22Rv1 (cell line): ENCODE data around the gene FHIT.

ENCODE experiments used
- CTCF ChIP-seq: fragments of 450-650 bp; IDR thresholded peaks from 2 replicates; pipeline ENCODE4 v1.5.1; 2017; ENCODE audit warnings: mild to moderate bottlenecking
- ZFX ChIP-seq: fragments of 450-650 bp; IDR thresholded peaks from 2 replicates; pipeline ENCODE4 v1.6.1; 2017; ENCODE audit warnings: antibody characterized with exemption, borderline replicate concordance

DNA sequence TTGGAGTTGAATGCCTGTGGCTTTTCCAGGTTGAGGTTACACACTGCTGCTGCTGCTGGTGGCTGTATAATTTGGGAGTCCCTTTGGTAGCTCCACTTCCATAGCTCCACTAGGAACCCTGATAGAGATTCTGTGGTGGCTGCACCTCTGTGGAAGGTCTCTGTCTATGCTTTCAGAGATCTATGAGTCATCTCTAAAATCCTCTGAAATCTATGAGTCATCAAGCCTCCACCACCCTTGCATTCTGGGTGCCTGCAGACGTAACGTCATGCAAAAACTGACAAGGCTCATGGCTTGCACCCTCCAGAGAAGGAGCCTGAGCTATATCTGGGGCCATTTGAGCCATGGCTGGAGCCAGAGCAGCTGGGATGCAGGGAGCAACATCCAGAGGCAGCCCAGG is 1164.4 kb downstream of the FHIT start:
- TF ChIP-seq CTCF (no peak), ZFX (no peak)
